Hindlimb muscle (tissue), 1 donor: ENCODE data around the gene BRI3BP. TPM values are rescaled to one million over a fixed set of nuclear protein-coding genes. Genes with fewer than 3 reads are reported as not detected.

Experiments
- DNase-seq: peaks from one replicate; pipeline ENCODE4 v3.0.0-alpha.2; 2013
- polyA plus RNA-seq: library from polyadenylated mRNA; unstranded; fragments of 120-200 nt; gene quantifications from one replicate; pipeline ENCODE4 v1.2.1, GENCODE V29; 2013; ENCODE audit not compliant: insufficient read length

The BRI3BP gene, protein sequence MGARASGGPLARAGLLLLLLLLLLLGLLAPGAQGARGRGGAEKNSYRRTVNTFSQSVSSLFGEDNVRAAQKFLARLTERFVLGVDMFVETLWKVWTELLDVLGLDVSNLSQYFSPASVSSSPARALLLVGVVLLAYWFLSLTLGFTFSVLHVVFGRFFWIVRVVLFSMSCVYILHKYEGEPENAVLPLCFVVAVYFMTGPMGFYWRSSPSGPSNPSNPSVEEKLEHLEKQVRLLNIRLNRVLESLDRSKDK
- polyA plus RNA-seq: 2.6 TPM

GRCh38 chr12:124993626-124994436, at the start of gene BRI3BP:
BRI3BP (plus strand) TSS chr12:124993645; CDS start chr12:124993791, 146 bp downstream.
- no peak for DNase-seq

DNA sequence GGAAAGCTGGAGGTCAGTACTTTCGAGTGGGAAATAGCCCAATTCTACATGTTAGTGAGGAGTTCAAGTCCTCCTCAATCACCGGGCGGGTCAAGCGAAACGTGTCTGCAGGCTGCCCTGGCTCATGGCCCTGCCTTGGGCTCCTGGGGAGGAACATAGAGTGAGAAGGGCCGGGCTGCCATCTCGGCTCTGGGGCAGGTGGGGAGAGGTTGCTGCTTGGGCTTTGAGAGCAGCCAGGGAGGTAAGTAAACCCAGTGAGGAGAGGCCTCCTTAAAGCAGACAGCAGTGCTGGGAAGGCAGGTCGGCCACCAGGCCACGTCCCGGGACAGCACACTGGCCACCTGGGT, 47.0 kb upstream of the BRI3BP start:
- DNase-seq: no peak

- no peak for DNase-seq
Observed at GRCh38 chr12:124947013-124947412, 46.4 kb upstream of the BRI3BP start.

DNA sequence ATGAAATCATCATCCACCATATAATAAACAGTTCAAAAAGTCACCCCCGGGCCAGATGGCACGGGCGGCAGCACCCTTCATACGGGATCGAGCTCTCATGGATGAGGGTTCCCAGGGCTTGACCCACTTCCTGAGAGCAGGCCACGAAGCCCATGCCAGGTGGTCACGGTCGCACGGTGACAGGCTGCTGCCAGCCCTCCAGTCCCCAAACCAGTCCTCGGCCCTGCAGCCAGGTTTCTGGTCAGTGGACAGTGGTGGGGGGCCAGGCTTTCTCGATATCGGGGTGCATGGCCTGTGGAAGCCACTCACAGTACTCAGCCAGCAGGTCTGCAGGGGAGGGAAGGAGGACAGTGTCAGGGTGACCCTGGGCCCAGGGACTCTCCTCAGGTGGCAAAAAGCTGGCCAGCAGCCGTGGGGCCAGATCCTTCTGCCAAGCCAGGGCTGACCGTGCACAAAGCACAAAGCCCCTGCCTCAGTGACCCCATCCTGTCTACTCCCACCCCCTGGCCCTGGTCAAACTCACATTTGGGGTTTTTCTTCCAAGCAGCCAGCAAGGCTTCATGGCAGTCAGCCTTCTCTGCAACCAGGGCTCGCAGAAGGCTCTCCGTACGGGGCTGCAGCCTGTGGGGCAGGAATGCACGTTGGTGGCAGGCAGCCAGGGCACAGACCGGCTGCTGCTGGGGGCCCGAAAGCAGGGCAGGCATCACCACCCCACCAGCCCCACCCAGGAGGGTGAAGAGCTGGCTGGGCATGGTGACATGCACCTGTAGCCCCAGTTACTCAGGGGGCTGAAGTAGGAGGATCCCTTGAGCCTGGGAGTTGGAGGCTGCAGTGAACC, 45.7 kb upstream of the BRI3BP start:
- DNase-seq: no peak

GRCh38 chr12:124949066-124949465, 44.4 kb upstream of the BRI3BP start:
- no peak for DNase-seq

DNA sequence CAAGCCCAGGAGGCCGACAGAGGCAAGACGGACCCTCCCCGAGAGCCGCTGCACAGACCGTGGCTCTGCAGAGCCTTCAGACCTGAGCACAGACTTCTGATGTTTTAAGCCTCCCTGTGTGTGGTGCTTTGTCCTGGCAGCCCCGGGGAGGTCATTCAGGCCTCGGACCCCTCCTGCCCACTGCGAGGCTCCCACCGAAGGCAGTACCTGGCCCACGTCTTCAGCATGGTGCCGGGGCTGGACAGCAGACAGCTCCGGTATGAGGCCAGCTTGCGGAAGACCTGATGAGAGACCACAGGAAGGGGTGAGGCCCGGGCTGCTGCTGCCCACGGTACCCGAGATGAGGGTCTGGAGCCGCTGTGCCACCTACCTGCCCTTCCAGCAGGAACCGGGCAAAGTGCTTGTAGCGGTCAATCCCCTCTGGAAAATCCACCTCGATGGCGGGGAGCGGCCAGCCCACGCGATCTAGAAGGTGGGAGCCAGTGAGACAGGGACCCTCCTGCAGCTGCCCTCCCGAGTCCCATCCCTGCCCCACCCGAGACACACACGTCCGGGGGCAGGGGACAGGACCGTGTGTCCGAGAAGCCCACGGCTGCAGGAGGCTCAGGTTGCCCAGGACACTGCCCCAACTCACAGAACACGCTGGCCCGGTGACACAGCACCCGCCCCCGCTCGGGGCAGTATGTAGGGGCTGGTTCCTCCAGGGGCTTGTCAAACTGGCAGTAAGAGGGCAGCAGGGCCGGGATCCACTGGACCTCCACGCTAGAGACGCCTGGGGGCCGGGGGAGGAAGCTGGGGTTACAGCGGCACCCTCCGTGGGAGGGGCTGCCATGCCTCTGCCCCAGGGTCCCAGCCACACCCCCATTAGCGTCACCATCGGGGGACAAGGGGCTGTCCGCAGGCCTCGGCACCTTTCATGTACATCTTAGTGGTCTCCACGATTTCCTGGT, 43.4 kb upstream of the BRI3BP start:
- DNase-seq: no peak

GRCh38 chr12:124952295-124952694, 41.1 kb upstream of the BRI3BP start:
- DNase-seq: no peak

DNA sequence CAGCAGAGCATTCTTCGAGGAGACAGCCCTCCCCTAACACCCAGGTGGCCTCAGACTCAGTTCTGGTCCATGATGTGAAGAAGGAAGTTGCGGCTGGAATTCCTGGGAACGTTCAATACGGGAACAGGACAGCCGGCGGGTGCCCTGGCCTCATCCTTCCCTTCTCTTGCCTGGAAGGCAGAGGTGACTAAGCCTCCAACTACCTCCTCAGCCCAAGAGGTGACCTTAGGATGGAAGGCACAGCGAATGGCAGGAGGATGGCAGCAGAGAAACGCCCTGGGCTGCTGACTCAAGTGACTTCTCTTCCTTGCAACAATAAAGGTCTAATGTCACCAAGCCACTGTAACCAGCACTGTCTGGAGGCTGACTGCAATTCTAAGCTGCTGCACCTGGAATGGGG, 40.6 kb upstream of the BRI3BP start:
- DNase-seq: no peak

GRCh38 chr12:124953689-124954405, 39.6 kb upstream of the BRI3BP start:
- DNase-seq: no peak

DNA sequence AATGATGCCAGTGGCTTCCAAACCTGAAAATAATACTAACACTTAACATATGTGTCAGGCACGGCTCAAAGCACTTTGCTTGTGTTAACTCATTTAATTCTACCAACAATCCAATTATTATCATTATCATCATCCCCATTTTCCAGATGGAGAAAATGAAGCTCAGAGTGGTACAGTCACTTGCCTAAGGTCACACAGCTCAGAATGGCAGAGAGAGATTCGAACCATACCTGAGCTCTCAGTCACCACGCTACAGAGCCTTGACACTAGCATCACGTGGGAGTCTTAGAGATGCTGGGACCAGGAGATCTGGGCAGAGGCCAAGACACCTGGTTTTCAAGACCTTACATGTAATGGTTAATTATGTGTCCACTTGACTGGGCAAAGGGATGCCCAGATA, 38.7 kb upstream of the BRI3BP start:
- DNase-seq: no peak

- no peak for DNase-seq
Observed at GRCh38 chr12:124956571-124956970, 36.9 kb upstream of the BRI3BP start.

- no peak for DNase-seq
Observed at GRCh38 chr12:124961055-124961454, 32.4 kb upstream of the BRI3BP start.

DNA sequence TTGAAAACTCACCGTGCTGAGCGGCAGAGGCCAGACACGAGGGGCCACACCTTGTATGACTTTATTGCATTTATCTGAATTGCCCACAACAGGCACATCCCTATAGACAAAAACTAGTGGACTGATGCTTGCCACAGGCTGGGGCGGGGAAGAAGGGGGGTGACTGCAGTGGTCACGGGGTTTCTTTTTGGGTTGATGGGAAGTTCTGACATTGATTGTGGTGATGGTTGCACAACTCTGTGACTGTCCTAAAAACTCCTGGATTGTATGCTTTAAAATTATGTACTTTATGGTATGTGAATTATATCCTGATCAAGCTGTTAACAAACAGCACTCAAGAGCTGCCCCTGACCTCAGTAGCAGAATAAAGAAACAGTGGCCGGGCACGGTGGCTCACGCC, 30.2 kb upstream of the BRI3BP start:
- no peak for DNase-seq

GRCh38 chr12:124964251-124964650, 29.2 kb upstream of the BRI3BP start:
- DNase-seq: no peak

DNA sequence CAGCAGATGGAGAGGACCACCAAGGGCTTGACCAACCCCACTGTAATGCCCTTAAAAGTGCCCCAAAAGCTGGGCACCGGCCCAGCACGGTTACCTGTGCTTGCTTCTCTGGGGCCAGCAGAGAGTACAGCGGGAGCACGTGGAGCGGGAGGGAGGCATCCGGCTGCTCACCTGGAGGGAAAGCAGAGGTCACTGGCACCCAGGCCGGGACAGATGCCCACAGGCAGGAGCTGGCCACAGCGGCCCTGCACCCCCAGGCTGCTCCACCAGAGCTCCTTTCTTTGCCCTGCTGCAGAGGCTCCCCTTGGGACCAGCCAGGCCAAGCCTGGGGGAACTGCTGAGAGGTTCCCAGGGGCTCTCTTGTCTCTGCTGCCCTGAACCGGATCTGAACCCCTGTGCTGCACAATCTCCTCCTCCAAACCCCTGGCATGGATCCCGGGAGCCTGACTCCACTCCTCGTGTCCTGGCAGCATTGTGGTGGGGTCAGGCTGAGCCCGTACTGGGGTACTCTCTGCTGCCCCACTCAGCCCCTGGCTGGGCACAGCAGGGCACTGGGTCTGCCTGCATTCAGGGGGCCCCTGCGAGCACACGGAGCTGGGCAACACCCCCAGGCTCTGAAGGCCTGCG, 28.5 kb upstream of the BRI3BP start:
- no peak for DNase-seq

DNA sequence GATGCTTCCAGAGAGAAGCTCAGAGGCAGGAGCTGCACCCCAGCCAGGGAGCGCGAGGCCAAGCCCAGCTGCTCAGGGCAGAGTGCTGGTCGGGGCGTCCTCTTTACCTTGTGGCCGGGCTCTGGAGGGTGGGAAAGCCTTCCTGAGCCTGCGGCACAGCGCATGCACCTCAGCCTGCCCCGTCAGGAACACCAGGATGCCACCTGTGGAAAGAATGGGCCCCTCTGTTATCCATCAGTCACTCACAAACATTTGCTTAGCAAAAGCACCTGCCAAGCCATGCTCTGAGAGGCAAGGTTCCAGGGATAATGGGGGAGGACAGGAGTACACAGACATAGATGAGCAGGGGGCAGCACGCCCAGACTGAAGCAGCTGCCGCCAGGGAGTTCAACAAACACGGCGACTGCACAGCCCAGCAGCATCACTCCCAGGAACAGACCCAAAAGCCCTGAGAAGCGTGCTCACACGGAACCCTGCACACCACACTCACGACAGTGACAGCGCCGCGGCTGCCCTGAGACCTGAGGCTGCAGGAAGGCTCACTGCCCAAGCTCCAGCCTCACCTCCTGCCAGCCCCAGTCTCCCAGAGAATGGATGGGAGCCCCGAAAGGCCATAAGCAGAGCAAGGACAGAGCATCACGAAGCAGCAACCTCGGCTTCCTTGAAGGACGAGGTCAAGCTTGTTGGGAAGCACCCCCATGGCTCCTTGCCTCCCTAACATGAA, 26.3 kb upstream of the BRI3BP start:
- DNase-seq: no peak

GRCh38 chr12:124968656-124969055, 24.8 kb upstream of the BRI3BP start:
- DNase-seq: no peak

DNA sequence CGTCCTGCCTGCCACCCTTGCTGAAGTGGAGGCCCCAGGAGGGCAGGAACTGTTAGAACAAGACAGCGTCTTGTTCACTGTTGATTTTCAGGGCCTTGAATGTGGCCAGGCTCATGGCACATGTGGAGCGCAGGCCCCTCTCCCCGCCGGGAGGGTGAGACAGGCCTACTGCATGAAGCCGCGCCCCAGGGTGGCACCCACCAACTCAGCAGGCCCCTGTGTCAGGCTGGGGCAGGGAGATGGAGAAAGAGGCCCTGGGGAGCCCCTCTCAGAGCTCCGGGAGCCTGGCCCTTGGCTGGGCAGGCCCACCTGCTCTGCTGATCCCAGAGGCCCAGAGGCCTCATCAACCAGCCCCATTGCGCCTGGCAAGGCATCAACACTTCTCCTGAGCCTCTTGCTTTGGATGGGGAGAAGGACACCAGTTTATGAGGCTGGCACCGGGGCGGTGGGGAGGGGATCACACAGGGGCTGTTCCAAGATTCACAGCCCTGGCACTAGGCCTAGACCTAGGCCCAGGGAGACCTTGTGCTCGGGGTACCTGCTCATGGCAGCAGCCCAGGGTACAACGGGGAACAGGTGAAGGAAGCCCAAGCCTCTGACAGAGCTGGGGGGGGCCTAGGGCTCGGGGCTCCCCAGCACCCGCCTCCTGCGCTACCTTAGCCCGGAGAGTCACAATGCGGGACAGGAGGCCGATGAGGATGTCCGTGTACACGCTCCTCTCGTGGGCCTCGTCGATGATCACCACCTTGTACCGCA, 22.6 kb upstream of the BRI3BP start:
- no peak for DNase-seq

DNA sequence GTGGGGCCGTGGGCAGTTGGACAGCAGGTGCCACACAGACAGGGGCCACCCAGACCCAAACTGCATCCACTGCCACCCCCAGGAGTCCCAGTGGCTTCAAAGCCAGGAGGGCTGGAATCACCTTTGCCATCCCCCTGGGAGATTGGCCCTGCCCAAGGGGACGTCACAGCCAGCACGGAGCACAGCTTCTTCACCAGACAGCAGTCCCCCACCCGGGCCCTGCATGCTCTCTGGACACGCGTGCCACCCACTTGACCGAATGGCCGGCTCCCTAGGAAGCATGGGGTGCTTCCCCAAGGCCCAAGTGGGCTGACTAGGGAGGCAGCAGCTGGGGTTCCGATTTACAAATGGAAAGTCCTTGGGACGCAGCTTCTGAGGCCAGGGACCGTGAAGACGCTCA, 21.8 kb upstream of the BRI3BP start:
- DNase-seq: no peak

- DNase-seq: no peak
Observed at GRCh38 chr12:124972211-124972610, 21.2 kb upstream of the BRI3BP start.
